Measurements from ENCODE around the gene THRA.

Gene THRA

GRCh38 chr17:40018211-40019121 lies 44.3 kb upstream of the THRA start:
- no peak for DNase-seq (ENCODE audit: low read depth)
- no peak for TF ChIP-seq CTCF (IDR thresholded peaks at IDR 0.05; ENCODE audit: insufficient read depth, low read depth, low read length, missing control alignments)
- H3K4me3 ChIP-seq (ENCODE audit: low read length) = no peak overlapping the region

- no peak for TF ChIP-seq CTCF (IDR thresholded peaks at IDR 0.05; ENCODE audit: insufficient read depth, low read depth, low read length, missing control alignments)
- peak; percentile 77 for DNase-seq (ENCODE audit: low read depth)
- H3K4me3 ChIP-seq (ENCODE audit: low read length) = no peak overlapping the region
Observed at GRCh38 chr17:40019140-40019991, 43.4 kb upstream of the THRA start.

- no peak overlapping the region for H3K4me3 ChIP-seq (ENCODE audit: low read length)
- no peak for TF ChIP-seq CTCF (IDR thresholded peaks at IDR 0.05; ENCODE audit: insufficient read depth, low read depth, low read length, missing control alignments)
- DNase-seq (ENCODE audit: low read depth) = no peak
Observed at GRCh38 chr17:40020146-40020545, 42.6 kb upstream of the THRA start.

- DNase-seq (ENCODE audit: low read depth) = peak; percentile 94
- no peak for TF ChIP-seq CTCF (IDR thresholded peaks at IDR 0.05; ENCODE audit: insufficient read depth, low read depth, low read length, missing control alignments)
- H3K4me3 ChIP-seq (ENCODE audit: low read length) = no peak overlapping the region
Observed at GRCh38 chr17:40021451-40021971, 41.3 kb upstream of the THRA start.

- TF ChIP-seq CTCF (IDR thresholded peaks at IDR 0.05; ENCODE audit: insufficient read depth, low read depth, low read length, missing control alignments) = no peak
- no peak for DNase-seq (ENCODE audit: low read depth)
- H3K4me3 ChIP-seq (ENCODE audit: low read length) = no peak overlapping the region
Observed at GRCh38 chr17:40022497-40022896, 40.3 kb upstream of the THRA start.

- TF ChIP-seq CTCF (IDR thresholded peaks at IDR 0.05; ENCODE audit: insufficient read depth, low read depth, low read length, missing control alignments) = no peak
- H3K4me3 ChIP-seq (ENCODE audit: low read length) = no peak overlapping the region
- no peak for DNase-seq (ENCODE audit: low read depth)
Observed at GRCh38 chr17:40022961-40023541, 39.7 kb upstream of the THRA start.
